SHP77 (cell line): ENCODE data around the gene SELENOI.
"Not testable (repeated sequence)": the region's sequence is repeated elsewhere in the genome, so short reads cannot be mapped to it uniquely, and the experiment has no call there.

Source experiments
- DNase-seq, 2 experiments: peaks; one replicate each; lab custom pipeline; 2025; lab: John Stamatoyannopoulos, UW

SELENOI gene

DNA sequence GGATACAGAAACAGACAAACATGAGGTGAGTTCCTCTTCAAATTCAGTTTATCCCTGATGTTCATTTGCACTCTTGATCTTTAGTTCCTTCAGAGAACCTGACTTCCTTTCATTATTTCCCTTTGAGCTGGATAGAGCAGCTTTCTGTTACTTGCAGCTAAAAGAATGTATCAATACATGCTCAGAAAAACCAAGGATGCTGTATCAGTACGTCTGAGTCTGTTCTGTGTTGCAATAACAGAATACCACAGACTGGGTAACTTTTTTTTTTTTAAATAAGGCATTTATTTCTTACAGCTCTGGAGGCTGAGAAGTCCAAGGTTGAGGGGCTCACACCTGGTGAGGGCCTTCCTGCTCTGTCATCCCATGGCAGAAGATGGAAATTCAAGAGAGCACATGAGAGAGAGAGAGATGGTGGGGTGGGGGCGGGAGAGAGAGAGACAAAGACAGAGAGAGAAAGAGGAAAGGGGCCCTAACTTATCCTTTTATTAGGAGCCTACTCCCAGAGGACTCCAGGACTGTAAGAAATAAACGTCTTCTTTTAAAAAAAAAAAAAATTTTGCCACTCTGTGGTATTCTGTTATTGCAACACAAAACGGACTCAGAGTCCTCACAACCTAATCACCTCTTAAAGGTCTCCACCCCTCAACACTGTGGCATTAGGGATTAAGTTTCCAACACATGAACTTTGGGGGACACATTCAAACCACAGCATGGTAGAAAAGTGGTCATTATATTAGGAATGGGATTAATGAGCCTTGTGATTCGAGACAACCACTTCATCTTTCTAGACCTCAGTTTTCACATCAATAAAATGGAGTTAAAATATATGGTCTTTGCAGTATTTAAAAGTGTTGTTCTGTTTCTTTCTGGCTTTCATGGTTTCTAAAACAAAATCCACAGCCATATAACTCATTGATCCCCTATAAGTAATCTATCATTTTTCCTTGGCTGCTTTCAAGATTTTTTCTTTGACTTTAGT is 18.4 kb upstream of the SELENOI start:
- no peak for DNase-seq

DNA sequence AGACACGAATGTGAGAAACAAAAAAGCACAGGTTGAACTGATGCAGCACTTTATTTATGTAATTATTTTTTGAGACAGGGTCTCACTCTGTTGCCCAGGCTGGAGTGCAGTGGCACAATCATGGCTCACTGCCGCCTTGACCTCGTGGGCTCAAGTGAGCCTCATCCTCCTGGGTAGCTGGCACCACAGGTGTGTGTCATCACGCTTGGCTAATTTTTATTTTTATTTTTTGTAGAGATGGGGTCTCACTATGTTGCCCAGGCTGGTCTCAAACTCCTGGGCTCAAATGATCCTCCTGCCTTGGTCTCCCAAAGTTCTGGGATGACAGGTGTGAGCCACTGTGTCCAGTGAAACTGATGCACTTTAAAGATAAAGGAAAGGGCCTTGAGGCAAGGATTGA is 16.9 kb upstream of the SELENOI start:
- DNase-seq, result not testable (repeated sequence)

DNA sequence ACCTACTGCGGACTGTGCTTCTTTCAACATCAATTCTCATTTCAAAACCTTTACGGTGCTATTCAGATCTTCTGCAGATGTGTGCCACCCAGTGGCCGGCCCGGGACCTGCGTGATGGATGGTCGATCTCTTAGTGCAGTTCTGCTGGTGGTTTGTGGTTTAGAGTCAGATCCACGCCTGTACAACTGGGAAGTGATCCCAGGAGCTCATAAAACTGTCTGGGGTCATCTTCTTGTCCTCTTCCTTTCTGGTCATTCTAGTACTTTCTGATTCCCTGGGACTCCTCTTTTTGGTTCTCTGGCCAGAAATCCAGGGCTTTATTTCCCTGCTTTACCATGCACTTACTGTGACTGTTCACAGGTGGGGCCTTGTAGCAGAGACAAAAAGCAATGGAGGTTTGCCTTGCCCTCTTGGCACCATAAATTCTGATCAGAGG is 15.8 kb upstream of the SELENOI start:
- DNase-seq, result peak; percentile 66 to 71

DNA sequence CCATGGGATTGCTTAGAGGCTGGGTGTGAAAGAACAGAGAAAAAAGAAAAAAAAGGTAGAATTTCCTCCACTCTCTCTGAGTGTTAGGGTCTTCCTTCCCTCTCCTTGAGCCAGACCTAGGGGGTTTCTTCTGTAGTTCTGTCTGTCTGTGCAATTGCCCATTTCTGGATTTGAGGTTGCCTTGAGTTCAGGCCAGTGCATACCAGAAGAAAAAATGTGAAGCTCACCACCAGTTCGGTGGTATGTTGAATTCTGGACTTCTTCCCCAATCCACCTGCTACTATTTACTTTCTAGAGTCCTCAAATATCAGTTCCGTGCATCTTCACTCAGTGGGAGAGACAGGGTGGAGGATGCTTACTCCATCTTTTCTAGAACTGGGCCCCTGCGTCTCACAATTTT is 15.3 kb upstream of the SELENOI start:
- DNase-seq, result no peak

DNA sequence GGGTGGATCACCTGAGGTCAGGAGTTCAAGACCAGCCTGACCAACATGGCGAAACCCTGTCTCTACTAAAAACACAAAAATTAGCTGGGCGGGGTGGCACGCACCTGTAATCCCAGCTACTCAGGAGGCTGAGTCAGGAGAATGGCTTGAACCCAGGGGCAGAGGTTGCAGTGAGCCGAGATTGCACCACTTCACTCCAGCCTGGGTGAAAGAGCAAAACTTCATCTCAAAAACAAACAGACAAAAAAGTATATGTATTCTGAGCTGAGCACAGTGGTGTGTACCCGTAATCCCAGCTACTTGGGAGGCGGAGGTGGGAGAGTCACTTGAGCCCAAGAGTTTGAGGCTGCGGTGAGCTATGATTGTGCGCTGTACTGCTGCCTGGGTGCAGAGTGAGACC is 14.6 kb upstream of the SELENOI start:
- DNase-seq, result not testable (repeated sequence)

DNA sequence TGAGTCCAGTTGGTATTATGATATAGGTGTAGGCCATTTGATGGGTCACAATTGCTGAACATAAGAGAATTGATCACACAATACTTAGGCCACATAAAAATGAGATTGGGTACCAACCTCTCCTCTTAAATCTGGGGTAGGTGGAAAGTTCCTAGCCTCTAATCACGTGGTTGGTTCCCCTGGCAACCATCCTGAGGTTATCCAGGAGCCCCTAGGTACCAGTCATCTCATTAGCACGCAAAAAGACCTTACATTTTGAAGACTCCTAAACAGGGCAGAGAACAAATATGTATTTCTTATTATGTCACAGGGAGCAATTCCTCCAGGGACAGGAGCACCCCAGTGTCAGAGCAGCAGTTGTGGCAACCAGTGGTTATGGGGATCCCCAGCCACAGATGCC is 12.7 kb upstream of the SELENOI start:
- DNase-seq, result no peak

DNA sequence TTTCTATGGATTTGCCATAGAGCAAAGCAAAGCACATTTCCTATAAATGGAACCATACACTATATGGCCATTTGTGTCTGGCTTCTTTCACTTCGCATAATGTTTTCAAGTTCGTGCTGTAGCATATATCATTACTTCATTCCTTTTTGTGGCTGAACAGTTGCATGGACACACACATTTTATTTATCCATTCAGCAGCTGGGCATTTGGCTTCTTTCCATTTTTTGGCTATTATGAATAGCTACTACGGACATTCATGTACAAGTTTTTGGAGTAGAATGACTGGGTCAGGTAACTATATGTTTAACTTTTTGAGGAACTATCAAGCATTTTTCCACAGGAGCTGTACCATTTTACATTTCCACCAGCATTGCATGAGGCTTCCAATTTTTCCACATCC is 10.7 kb upstream of the SELENOI start:
- DNase-seq, result no peak

DNA sequence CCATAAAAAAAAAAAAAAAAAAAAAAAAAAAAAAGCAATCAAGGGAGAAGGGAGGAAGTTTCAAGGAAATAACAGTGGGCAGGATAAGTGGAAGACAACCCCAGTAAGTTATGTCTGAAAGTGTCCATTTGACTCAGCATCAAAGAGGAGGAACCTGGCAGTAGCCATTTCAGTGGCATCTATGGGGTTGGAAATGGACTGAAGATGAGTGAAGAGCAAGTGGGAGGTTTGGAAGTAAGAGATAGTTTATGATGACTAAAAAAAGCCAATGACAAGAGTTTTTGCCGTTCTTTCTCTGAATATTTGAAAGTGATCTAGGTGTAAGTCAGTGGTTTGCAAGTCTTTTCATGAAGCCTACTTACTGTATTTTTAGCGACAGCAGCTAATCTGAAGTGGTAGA is 9.2 kb upstream of the SELENOI start:
- no peak for DNase-seq

DNA sequence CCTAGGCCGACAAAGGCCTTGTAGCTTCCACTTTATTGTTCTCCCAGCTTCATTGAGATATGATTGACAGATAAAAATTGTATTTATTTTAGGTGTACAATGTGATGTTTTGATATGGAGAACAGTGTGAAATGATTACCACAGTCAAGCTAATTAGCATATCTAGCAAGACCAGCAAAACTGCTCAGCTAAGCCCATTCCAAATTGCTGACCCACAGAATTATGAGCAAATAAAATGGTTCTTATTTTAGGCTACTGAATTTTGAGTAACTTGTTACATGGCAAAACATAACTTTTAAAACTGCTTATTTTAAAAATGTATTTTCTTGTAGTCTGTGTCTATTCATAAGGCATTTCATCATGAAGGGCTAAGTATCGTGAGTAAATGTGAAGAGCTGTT is 8.6 kb upstream of the SELENOI start:
- DNase-seq, result no peak

DNA sequence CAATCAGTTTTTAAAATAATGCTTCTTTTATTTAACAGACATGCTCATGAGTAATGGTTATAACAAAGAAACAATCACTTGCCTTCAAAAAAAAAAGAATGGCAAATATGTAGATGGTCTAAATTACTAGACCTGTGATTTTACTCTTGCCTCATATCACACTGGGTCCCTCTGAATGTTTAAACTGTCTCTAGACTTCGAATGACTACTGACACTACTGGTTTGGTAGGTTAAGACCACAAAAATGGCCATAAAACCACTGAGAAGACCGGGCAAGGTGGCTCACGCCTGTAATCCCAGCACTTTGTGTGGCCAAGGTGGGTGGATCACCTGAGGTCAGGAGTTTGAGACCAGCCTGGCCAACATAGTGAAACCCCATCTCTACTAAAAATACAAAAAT is 5.1 kb upstream of the SELENOI start:
- no peak for DNase-seq

DNA sequence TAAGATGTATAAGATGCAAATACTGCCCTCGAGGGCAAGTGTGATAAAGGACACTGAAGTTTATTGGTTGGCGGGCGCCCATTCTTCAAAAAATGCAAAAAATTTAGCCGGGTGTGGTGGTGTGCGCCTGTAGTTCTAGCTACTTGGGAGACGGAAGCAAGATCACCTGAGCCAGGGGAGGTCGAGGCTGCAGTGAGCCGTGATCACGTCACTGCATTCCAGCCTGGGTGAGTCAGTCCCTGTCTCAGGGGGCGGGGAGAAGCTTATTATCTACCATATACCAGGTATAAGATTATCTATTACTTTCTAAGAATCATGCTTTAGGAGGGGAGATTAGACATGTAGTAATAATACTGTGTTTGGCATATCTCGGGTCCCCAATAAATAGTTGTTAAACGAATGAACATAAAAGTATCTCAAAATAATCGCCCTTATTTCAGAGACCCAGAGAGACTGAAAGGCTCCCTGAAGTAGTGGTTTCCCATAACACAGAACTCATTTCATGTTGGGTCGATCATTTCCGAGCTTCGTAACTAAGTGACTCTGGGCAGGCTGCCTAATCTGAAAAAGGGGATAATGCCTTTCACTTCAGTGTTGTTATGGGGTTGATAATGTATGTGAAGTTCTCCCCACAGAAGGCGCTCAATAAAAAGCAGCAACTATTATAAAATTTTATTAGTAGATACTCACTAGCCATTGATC is 1.2 kb upstream of the SELENOI start:
- no peak for DNase-seq

DNA sequence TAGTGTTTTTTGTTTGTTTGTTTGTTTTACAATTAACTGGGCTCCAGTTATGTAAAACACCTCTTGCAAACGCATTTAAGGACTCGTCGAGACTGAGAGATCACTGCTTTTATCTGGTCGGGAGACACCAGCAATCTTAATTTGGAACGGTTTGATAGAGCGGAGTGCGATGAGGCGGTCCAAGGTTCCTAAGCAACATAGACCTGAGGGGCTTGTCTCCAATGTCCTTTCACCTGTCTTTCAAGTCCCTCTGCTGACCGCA is 729 bp upstream of the SELENOI start:
- DNase-seq, result no peak

DNA sequence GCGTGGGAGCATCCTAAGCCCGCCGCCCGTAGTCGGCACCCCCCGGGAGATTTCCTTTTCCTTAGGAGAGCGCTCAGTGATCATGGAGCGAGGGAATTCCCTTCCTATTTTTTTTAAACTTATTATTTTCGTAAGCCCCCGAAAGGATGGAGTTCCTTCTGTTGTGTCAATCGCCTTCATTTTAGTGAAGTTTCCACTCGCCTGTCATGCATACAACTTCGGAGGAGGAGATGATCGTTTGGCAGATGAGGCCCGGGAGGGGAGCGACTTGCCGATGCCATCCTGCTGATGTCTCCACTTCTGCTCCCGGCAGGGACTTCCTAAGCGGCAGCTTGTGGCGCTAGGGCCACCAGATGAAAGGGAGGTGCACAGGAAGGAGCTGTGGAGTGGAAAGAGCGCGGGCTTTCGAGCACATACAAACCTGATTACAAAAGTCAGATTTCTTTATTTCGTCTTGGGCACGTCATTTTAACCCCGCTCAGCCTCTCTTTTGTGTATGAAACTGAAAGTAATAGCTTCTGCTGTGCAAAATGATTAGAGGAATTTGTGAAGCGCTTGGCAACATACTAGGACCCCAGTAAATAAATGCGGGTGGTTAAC is 611 bp downstream of the SELENOI start, which contains the start of gene ADGRF3:
TSS of gene ADGRF3 (minus strand) at position 336 of the 600 bp plus-strand sequence. CDS start 555 bp downstream, outside the sequence.
- DNase-seq, result peak; percentile 22 to 74

DNA sequence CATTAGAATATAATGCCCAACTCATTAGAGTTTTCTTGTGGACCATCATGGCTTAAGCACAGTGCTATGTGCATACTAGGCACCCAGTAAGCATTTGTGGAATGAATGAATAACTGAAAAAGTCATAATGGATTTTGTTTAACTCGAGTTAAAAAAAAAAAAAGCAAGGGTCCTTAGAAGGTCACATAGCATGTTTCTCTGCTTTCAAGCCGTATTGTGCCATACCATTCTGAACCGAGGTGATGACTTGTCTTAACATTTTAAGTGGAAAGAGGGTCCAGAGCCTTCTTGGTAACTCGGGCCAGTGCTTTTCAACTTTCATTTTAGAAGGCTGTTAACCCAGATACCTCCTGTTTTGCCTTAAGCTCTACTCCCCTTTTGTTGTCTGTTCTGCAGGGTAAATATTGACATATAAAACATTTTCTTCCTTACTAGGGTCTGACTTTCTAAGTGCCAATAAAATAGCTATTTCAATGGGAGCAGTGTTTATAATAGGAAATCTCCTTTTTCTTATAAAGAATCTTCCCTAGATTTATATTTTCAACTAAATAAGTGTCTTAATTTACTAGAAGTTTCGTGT is 1.4 kb downstream of the SELENOI start:
- DNase-seq, result no peak

DNA sequence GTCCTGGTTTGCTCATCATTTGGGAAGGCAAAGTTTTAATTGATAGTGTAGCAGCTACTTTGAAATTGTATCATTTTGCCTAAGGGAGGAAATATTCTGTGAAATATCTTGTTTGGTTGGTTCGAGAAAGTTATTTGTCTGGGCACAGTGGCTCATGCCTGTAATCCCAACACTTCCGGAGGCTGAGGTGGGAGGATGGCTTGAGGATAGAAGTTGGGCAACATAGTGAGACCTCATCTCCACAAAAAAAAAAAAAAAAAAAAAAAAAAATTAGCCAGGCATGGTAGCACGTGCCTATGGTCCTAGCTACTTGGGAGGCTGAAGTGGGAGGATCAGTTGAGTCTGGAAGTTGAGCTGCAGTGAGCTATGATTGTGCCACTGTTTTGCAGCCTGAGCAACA is 3.7 kb downstream of the SELENOI start:
- DNase-seq, result no peak

DNA sequence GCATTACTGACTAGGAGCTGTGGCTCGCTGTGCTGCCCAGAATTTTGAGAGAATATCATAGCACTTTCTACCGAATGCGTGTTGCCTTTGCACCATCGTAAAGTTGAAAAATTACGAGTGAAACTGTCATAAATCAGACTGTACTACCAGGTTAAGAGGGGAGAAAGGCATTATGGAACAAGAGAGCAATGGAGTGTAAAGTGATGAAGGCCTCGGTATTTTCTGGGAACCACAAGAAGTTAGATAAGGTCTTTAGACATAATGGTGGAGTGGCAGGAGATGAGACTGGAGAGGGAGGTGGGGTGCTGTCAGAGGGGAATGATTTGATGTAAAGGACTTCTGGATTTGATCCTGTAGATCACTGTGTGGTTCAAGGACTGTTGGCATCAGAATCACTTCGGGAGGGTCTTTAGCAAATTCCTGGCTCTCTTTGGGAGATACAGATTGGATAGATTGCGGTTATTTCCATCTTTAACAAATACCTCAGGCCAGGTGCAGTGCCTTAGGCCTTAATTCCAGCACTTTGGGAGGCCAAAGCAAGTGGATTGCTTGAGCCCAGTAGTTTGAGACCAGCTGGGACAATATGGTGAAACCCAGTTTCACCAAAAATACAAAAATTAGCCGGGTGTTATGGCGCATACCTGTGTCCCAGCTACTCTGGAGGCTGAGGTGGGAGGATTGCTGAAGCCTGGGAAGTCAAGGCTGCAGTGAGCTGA is 5.6 kb downstream of the SELENOI start:
- DNase-seq, result no peak

DNA sequence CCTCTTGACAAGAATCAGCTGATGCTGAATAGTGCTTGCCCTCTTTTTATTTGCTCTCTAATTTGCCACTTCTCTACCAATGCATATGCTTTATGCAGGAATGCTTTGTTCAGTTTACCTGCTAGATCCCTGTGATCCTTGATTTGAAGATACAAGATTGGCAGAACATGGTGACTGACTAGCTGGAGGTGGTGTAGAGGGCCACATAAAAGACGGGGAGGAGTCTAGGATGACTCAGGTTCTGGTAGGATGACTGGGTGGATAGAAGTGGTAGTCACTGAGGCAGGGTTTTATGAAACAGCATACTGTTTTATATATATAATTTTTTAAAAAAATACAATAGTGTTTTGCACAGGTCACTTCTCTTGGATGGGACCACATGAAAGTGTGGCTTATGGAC is 6.9 kb downstream of the SELENOI start:
- DNase-seq, result no peak

DNA sequence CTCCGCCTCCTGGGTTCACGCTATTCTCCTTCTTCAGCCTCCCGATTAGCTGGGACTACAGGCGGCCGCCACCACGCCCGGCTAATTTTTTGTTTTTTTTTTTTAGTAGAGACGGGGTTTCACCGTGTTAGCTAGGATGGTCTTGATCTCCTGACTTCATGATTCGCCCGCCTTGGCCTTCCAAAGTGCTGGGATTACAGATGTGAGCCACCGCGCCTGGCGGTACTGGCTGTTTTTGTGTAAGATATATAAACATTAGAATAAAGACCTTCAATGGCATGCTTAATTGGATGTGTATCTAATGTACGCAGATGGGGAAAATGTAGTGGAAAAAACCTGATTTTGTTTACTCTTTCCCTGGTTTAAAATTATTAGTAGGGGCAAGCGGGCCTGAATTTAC is 8.5 kb downstream of the SELENOI start:
- DNase-seq, result not testable (repeated sequence)

DNA sequence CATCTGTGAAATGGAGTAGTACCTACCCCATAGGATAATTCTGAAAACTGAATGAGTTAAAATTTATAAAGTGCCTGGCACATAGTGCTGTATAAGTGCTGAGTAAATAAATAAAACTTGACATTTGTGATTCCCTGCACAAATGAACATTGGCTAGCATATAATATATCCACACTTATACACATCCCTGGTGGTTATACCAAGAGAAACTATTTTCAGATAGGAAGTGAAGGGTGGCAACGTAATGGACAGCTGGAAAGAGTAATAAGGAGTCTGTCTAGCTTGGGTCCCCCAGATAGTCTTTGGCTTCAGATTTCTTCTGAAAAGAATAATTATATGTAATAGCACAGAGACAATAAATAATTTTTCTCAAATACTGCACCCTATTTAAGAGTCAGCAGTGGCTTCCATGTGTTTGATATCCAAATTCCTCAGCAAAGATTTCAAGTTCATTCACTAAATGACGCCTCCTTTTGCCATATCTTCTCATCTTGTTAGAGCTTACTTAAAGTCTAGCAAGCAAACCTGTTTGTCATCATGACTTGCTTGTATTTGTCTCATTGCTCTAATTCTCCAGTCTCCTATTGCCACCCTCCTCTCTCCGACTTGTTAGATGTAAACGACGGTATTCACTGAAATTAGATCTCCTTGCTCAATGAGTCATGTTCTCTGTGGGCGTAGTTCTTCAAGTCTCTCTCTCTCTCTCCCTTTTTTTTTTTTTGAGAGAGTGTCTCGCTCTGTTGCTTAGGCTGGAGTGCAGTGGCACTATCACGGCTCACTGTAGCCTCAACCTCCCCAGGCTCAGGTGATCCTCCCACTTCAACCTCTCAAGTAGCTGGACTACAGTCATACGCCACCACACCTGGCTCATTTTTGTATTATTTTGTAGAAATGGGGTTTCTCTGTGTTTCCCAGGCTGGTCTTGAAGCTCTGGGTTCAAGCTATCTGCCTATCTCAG is 9.4 kb downstream of the SELENOI start:
- DNase-seq, result no peak

DNA sequence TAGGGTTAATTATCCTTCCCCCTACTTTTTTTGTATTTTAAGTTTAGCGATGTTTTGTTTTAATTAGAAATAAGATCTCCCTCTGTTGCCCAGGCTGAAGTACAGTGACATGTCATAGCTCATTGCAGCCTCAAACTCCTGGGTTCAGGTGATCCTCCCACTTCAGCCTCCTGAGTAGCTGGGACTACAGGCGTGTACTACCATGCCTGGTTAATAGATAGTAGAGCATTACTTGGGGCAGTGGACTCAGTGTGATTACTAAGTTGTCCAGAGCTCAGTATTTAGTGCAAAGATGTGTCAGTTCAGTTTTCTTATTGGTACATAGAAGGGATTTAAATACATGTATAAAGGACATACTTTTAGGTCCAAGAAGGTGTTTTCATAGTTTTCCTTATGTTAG is 10.2 kb downstream of the SELENOI start:
- no peak for DNase-seq

DNA sequence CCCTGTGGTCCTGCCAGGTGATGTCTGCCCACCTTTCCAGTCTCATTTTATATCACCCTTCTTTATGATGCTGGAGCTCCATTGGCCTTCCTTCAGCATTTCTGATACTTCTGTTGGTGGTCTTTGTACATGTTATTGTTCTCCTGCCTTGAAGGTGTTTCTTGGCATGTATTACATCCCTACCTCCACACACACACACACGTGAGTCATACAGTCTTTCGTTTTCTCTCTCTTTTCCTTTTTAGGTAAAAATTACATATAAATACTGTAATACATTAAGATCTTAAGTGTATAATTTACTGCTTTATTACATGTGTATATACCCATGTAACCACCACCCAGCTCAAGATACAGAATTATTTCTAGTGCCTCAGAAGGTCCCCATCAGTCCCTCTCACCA is 10.8 kb downstream of the SELENOI start:
- DNase-seq, result no peak
